Measurements from ENCODE around the gene MNDA. TPM values are rescaled to one million over a fixed set of nuclear protein-coding genes. Genes with fewer than 3 reads are reported as not detected.
A peak's percentile ranks its signal among the peaks of the same experiment; 100 is the strongest.

MNDA gene
- not detected for total RNA-seq

GRCh38 chr1:158830904-158831507 is at the start of gene MNDA:
MNDA (plus strand) TSS chr1:158831351; CDS start chr1:158842154, 10,803 bp downstream.
- H3K27ac Mint-ChIP-seq = no peak within 1 kb of the TSS
- H3K27me3 Mint-ChIP-seq = peaks cover 2% of the 10 kb centered on the region
- CTCF ChIA-PET = interaction anchor here (1.4 to 1.6 kb wide), 2 partner anchors 37 to 241 kb away, joined by 3 to 5 read pairs; no protein-coding TSS in a partner anchor
- H3K36me3 Mint-ChIP-seq (ENCODE audit: low read depth) = no peaks in the 10 kb centered on the region
- intact Hi-C loops (cut with micrococcal nuclease) = no loop called here
- TF ChIP-seq CTCF (IDR thresholded peaks at IDR 0.05) = no peak
- DNase-seq (no peak), ATAC-seq (no peak)
- peaks cover 8% of the 10 kb centered on the region for H3K4me1 Mint-ChIP-seq (ENCODE audit: low read depth)
- peaks cover 4% of the 10 kb centered on the region for H3K9me3 Mint-ChIP-seq
- no peak within 1 kb of the TSS for H3K4me3 Mint-ChIP-seq
- POLR2A ChIA-PET = no interaction called here

GRCh38 chr1:158793604-158794003 is 37.5 kb upstream of the MNDA start:
- peak; percentile 56 for ATAC-seq
- intact Hi-C loops (cut with micrococcal nuclease) = loop anchor here (5.0 kb wide), 2 partner anchors 204 to 279 kb away; no protein-coding TSS in a partner anchor
- Mint-ChIP-seq H3K9me3 (no peaks in the 10 kb centered on the region), H3K36me3 (ENCODE audit: low read depth) (no peaks in the 10 kb centered on the region), H3K27me3 (peaks cover 4% of the 10 kb centered on the region), H3K4me1 (ENCODE audit: low read depth) (no peaks in the 10 kb centered on the region), H3K4me3 (no peak overlapping the region), H3K27ac (no peak overlapping the region)
- peak; percentile 35 for TF ChIP-seq CTCF (IDR thresholded peaks at IDR 0.05)
- ChIA-PET POLR2A (interaction anchor here (0.7 kb wide), 1 partner anchor 15 kb away, joined by 3 read pairs; no protein-coding TSS in a partner anchor), CTCF (interaction anchor here (0.9 to 5.8 kb wide), 5 partner anchors 19 to 278 kb away, joined by 3 to 34 read pairs (median 3); no protein-coding TSS in a partner anchor)
- peak; percentile 41 for DNase-seq

- ChIA-PET POLR2A (no interaction called here), CTCF (interaction anchor here (0.9 to 5.8 kb wide), 5 partner anchors 19 to 277 kb away, joined by 3 to 34 read pairs (median 3); no protein-coding TSS in a partner anchor)
- Mint-ChIP-seq H3K27ac (no peak overlapping the region), H3K4me3 (no peak overlapping the region), H3K4me1 (ENCODE audit: low read depth) (no peaks in the 10 kb centered on the region), H3K27me3 (peaks cover 4% of the 10 kb centered on the region), H3K36me3 (ENCODE audit: low read depth) (no peaks in the 10 kb centered on the region), H3K9me3 (no peaks in the 10 kb centered on the region)
- ATAC-seq (no peak), DNase-seq (no peak)
- intact Hi-C loops (cut with micrococcal nuclease) = loop anchor here (5.0 kb wide), 2 partner anchors 203 to 278 kb away; no protein-coding TSS in a partner anchor
- no peak for TF ChIP-seq CTCF (IDR thresholded peaks at IDR 0.05)
Measured at GRCh38 chr1:158794247-158794646, 36.9 kb upstream of the MNDA start.

GRCh38 chr1:158798531-158798930 is 32.6 kb upstream of the MNDA start:
- Mint-ChIP-seq H3K27me3 (peaks cover 15% of the 10 kb centered on the region), H3K9me3 (no peaks in the 10 kb centered on the region), H3K27ac (no peak overlapping the region), H3K4me1 (ENCODE audit: low read depth) (no peaks in the 10 kb centered on the region), H3K4me3 (no peak overlapping the region), H3K36me3 (ENCODE audit: low read depth) (no peaks in the 10 kb centered on the region)
- intact Hi-C loops (cut with micrococcal nuclease) = no loop called here
- ATAC-seq = no peak
- POLR2A ChIA-PET = no interaction called here
- CTCF ChIA-PET = no interaction called here
- TF ChIP-seq CTCF (IDR thresholded peaks at IDR 0.05) = no peak
- DNase-seq = no peak

- ChIA-PET CTCF (no interaction called here), POLR2A (no interaction called here)
- Mint-ChIP-seq H3K9me3 (no peaks in the 10 kb centered on the region), H3K27me3 (peaks cover 16% of the 10 kb centered on the region), H3K27ac (no peak overlapping the region), H3K36me3 (ENCODE audit: low read depth) (no peaks in the 10 kb centered on the region), H3K4me3 (no peak overlapping the region), H3K4me1 (ENCODE audit: low read depth) (no peaks in the 10 kb centered on the region)
- ATAC-seq = no peak
- intact Hi-C loops (cut with micrococcal nuclease) = no loop called here
- TF ChIP-seq CTCF (IDR thresholded peaks at IDR 0.05) = no peak
- DNase-seq = no peak
Measured at GRCh38 chr1:158799689-158800088, 31.5 kb upstream of the MNDA start.

Measured in activated CD8-positive, alpha-beta T cell treated with anti-CD3 and anti-CD28 coated beads for 36 hours (primary cell).